ENCODE data around the gene GALNS. TPM values are rescaled to one million over a fixed set of nuclear protein-coding genes. Genes with fewer than 3 reads are reported as not detected.

The GALNS gene
- total and polyA plus RNA-seq, 2 of the 4 experiments (the other 2 are of a cell fraction): 7.2 to 32.5 TPM

DNA sequence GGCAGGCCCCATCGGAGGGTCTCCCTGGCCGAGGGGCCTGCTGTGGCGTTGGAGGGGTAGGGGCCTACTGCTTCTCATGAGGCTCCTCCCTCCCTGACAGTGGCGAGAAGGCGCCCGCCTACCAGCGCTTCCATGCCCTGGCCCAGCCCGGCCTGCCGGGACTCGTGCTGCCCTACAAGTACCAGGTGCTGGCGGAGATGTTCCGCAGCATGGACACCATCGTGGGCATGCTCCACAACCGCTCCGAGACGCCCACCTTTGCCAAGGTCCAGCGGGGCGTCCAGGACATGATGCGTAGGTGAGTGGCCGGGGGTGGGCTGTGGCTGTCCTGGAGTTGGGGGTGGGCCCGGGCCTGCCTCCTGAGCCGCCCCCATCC, 51.4 kb downstream of the GALNS start:
- in situ Hi-C loops (cut with MboI; ENCODE audit: low sequenced_read_pairs): no loop called here
- Histone ChIP-seq H2BK20ac (ENCODE audit: low read depth, low read length) (no peak overlapping the region), H3K4ac (ENCODE audit: low read depth, low read length) (no peak overlapping the region), H2AK9ac (replicated peaks; ENCODE audit: low read depth, low read length, poor library complexity) (no peak overlapping the region), H4K5ac (ENCODE audit: low read depth, low read length) (no peak overlapping the region), H4K8ac (ENCODE audit: low read depth in 2 of 2, low read length in 2 of 2) (no peak overlapping the region), H3K9ac (ENCODE audit: low read depth, low read length) (0 out of 2 replicates have a peak overlapping the region, but pooled peaks have one; percentile 67), H3K36me3 (ENCODE audit: control insufficient read depth, insufficient read depth, low read length) (peaks cover 19% of the 10 kb centered on the region), H3K4me3 (ENCODE audit: insufficient read depth, low read depth, low read length) (no peak overlapping the region), H3K4me2 (ENCODE audit: low read depth, low read length) (no peak overlapping the region; the same call in 1 of the 2 replicates), H3K27ac (ENCODE audit: insufficient read depth, low read length) (no peak overlapping the region), H2AK5ac (ENCODE audit: low read depth, low read length) (no peak overlapping the region), H2BK15ac (ENCODE audit: low read depth, low read length) (no peak overlapping the region), H3K18ac (ENCODE audit: low read depth, low read length) (no peak overlapping the region), H3K27me3 (ENCODE audit: control insufficient read depth, insufficient read depth, low read length) (no peaks in the 10 kb centered on the region), H2BK120ac (ENCODE audit: low read depth, low read length) (no peak overlapping the region), H2AFZ (replicated peaks; ENCODE audit: low read length, poor library complexity) (peak overlapping the region; percentile 58), H2BK5ac (ENCODE audit: low read depth, low read length, poor library complexity, severe bottlenecking) (no peak overlapping the region), H3K56ac (ENCODE audit: extremely low read depth, insufficient read depth, low read length) (no peak overlapping the region), H4K20me1 (ENCODE audit: insufficient read depth, low read length) (peaks cover 14% of the 10 kb centered on the region), H3K79me1 (ENCODE audit: low read depth in 1 of 2, low read length in 2 of 2) (peaks cover 11 to 51% of the 10 kb centered on the region in 2 experiments; a peak in 3 of 4 replicates), H3K23ac (ENCODE audit: low read depth, low read length) (no peak overlapping the region), H3K9me3 (ENCODE audit: control insufficient read depth, insufficient read depth, low read length) (no peaks in the 10 kb centered on the region), H4K91ac (ENCODE audit: insufficient read depth, low read depth, low read length) (no peak overlapping the region), H3K14ac (replicated peaks; ENCODE audit: low read depth, low read length) (no peak overlapping the region), H3K9me1 (ENCODE audit: insufficient read depth, low read length) (no peaks in the 10 kb centered on the region; the same call in 1 of the 2 replicates), H3K4me1 (ENCODE audit: control insufficient read depth, insufficient read depth, low read length) (peaks cover 13% of the 10 kb centered on the region)
- ChIA-PET POLR2A (ENCODE audit: unreplicated experiment) (no interaction called here), CTCF (no interaction called here)
- ATAC-seq (ENCODE audit: low read depth) (no peak), DNase-seq (no peak)
- intact Hi-C loops (cut with micrococcal nuclease): no loop called here
- TF ChIP-seq USF2 (IDR thresholded peaks at IDR 0.05; ENCODE audit: low read depth, low read length) (no peak), CHD1 (IDR thresholded peaks at IDR 0.05; ENCODE audit: low read depth, low read length) (no peak), MXI1 (IDR thresholded peaks at IDR 0.05; ENCODE audit: borderline replicate concordance, low read depth, low read length) (no peak), MAZ (IDR thresholded peaks at IDR 0.05; ENCODE audit: borderline replicate concordance, low read depth, low read length) (no peak), CEBPB (IDR thresholded peaks at IDR 0.05; ENCODE audit: low read depth, low read length) (no peak), POLR2A (IDR thresholded peaks at IDR 0.05; ENCODE audit: low read depth, low read length) (no peak), RCOR1 (IDR thresholded peaks at IDR 0.05; ENCODE audit: insufficient replicate concordance, low read length) (no peak), NFE2L2 (IDR thresholded peaks at IDR 0.05; ENCODE audit: low read depth, low read length) (no peak), RFX5 (IDR thresholded peaks at IDR 0.05; ENCODE audit: low read depth, low read length) (no peak), RAD21 (IDR thresholded peaks at IDR 0.05; ENCODE audit: low read length) (no peak), BHLHE40 (IDR thresholded peaks at IDR 0.05; ENCODE audit: low read depth, low read length) (no peak), SMC3 (IDR thresholded peaks at IDR 0.05; ENCODE audit: low read depth, low read length) (no peak)
- TF ChIP-seq, protein P1, sequence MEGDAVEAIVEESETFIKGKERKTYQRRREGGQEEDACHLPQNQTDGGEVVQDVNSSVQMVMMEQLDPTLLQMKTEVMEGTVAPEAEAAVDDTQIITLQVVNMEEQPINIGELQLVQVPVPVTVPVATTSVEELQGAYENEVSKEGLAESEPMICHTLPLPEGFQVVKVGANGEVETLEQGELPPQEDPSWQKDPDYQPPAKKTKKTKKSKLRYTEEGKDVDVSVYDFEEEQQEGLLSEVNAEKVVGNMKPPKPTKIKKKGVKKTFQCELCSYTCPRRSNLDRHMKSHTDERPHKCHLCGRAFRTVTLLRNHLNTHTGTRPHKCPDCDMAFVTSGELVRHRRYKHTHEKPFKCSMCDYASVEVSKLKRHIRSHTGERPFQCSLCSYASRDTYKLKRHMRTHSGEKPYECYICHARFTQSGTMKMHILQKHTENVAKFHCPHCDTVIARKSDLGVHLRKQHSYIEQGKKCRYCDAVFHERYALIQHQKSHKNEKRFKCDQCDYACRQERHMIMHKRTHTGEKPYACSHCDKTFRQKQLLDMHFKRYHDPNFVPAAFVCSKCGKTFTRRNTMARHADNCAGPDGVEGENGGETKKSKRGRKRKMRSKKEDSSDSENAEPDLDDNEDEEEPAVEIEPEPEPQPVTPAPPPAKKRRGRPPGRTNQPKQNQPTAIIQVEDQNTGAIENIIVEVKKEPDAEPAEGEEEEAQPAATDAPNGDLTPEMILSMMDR (conservative IDR thresholded peaks at IDR 0.05; ENCODE audit: low read depth, low read length): no peak
- dilution Hi-C loops (cut with HindIII; ENCODE audit: low sequenced_read_pairs, unreplicated experiment): no loop called here
- BruUV-seq (replicated peaks): no TSS peak
- WGBS, 2 experiments (ENCODE audit: extremely low coverage in 2 of 2, insufficient read length in 1 of 2): 81% methylated on average over 7 of the region's 22 CpGs; no CpG with 5 or more reads in 1 of the 2 experiments

Data from IMR-90 (cell line).